H9 (cell line): ENCODE data around the gene TMEM175. TPM values are rescaled to one million over a fixed set of nuclear protein-coding genes. Genes with fewer than 3 reads are reported as not detected.

Source experiments
- DNase-seq: peaks from one replicate; pipeline ENCODE4 v3.0.0-alpha.2; 2017
- H2AFZ ChIP-seq: one replicate; pipeline ENCODE4 v1.6.1; 2013; ENCODE audit warnings: mild to moderate bottlenecking, low read length, control low read depth, moderate library complexity
- H2AK5ac ChIP-seq: 2 replicates; pipeline ENCODE4 v1.6.1; 2013; ENCODE audit warnings: low read length, control low read depth, mixed read lengths; ENCODE audit not compliant: insufficient read length
- H2BK120ac ChIP-seq: one replicate; pipeline ENCODE4 v1.6.1; 2013; ENCODE audit warnings: low read depth, mild to moderate bottlenecking, low read length, control low read depth, inconsistent platforms; ENCODE audit not compliant: poor library complexity, severe bottlenecking
- H2BK12ac ChIP-seq: 2 replicates; pipeline ENCODE4 v1.6.1; 2013; ENCODE audit warnings: low read length, control low read depth, mixed read lengths, low read depth; ENCODE audit not compliant: insufficient read length
- H2BK15ac ChIP-seq: 2 replicates; pipeline ENCODE4 v1.6.1; 2013; ENCODE audit warnings: low read depth, low read length, control low read depth
- H2BK20ac ChIP-seq: one replicate; pipeline ENCODE4 v1.6.1; 2013; ENCODE audit warnings: low read depth, mild to moderate bottlenecking, low read length, control low read depth, inconsistent platforms; ENCODE audit not compliant: poor library complexity, severe bottlenecking
- H2BK5ac ChIP-seq: 2 replicates; pipeline ENCODE4 v1.6.1; 2013; ENCODE audit warnings: low read length, control low read depth, mixed read lengths; ENCODE audit not compliant: insufficient read length
- H3K14ac ChIP-seq: 2 replicates; pipeline ENCODE4 v1.6.1; 2013; ENCODE audit warnings: low read length, control low read depth; ENCODE audit not compliant: insufficient read depth
- H3K18ac ChIP-seq: 2 replicates; pipeline ENCODE4 v1.6.1; 2013; ENCODE audit warnings: low read depth, mild to moderate bottlenecking, mixed read lengths, low read length, control low read depth; ENCODE audit not compliant: insufficient read length
- H3K23ac ChIP-seq: 2 replicates; pipeline ENCODE4 v1.6.1; 2013; ENCODE audit warnings: low read length, control low read depth, mixed read lengths, low read depth; ENCODE audit not compliant: insufficient read length
- H3K23me2 ChIP-seq: 2 replicates; pipeline ENCODE4 v1.6.1; 2013; ENCODE audit warnings: low read depth, mild to moderate bottlenecking, mixed read lengths, low read length, control low read depth; ENCODE audit not compliant: insufficient read length, poor library complexity, severe bottlenecking
- H3K27ac ChIP-seq: 2 replicates; pipeline ENCODE4 v1.5.1; 2013; ENCODE audit warnings: low read length, control low read depth, mixed read lengths, low read depth; ENCODE audit not compliant: insufficient read length
- H3K27me3 ChIP-seq: 2 replicates; pipeline ENCODE4 v1.6.1; 2013; ENCODE audit warnings: low read length, control low read depth, inconsistent platforms; ENCODE audit not compliant: insufficient read depth
- H3K4ac ChIP-seq: 2 replicates; pipeline ENCODE4 v1.6.1; 2013; ENCODE audit warnings: low read depth, mild to moderate bottlenecking, control low read depth, inconsistent platforms, low read length, moderate library complexity
- H3K4me1 ChIP-seq: 2 replicates; pipeline ENCODE4 v1.6.1; 2013; ENCODE audit warnings: low read length, control low read depth, inconsistent platforms; ENCODE audit not compliant: insufficient read depth
- H3K4me2 ChIP-seq: 2 replicates; pipeline ENCODE4 v1.6.1; 2013; ENCODE audit warnings: low read length, control low read depth, mixed read lengths; ENCODE audit not compliant: insufficient read length, insufficient read depth
- H3K56ac ChIP-seq: 2 replicates; pipeline ENCODE4 v1.6.1; 2013; ENCODE audit warnings: low read depth, mild to moderate bottlenecking, mixed read lengths, low read length, control low read depth; ENCODE audit not compliant: insufficient read length
- H3K79me1 ChIP-seq: 2 replicates; pipeline ENCODE4 v1.6.1; 2013; ENCODE audit warnings: low read depth, mild to moderate bottlenecking, moderate library complexity, low read length, control low read depth, inconsistent platforms; ENCODE audit not compliant: insufficient read depth, poor library complexity, severe bottlenecking
- H3K79me2 ChIP-seq: 2 replicates; pipeline ENCODE4 v1.6.1; 2013; ENCODE audit warnings: low read length, control low read depth, inconsistent platforms; ENCODE audit not compliant: insufficient read depth
- H3K9ac ChIP-seq: 2 replicates; pipeline ENCODE4 v1.6.1; 2013; ENCODE audit warnings: low read length, control low read depth, mixed read lengths; ENCODE audit not compliant: insufficient read length; ENCODE audit errors: extremely low read depth
- H3K9me3 ChIP-seq: one replicate; pipeline ENCODE4 v1.6.1; 2013; ENCODE audit warnings: low read depth, low read length, inconsistent platforms; ENCODE audit not compliant: control insufficient read depth
- H3T11ph ChIP-seq: one replicate; pipeline ENCODE4 v1.6.1; 2013; ENCODE audit warnings: mild to moderate bottlenecking, low read length, control low read depth, inconsistent platforms
- H4K20me1 ChIP-seq: one replicate; pipeline ENCODE4 v1.6.1; 2013; ENCODE audit not compliant: control insufficient read depth, insufficient read length, insufficient read depth
- H4K5ac ChIP-seq: 2 replicates; pipeline ENCODE4 v1.6.1; 2013; ENCODE audit warnings: low read depth, mild to moderate bottlenecking, mixed read lengths, low read length, control low read depth; ENCODE audit not compliant: insufficient read length
- H4K8ac ChIP-seq: replicated peaks from 2 replicates; pipeline ENCODE4 v1.6.1; 2013; ENCODE audit warnings: low read length, control low read depth, mixed read lengths, low read depth; ENCODE audit not compliant: insufficient read length
- H4K91ac ChIP-seq: 2 replicates; pipeline ENCODE4 v1.6.1; 2013; ENCODE audit warnings: low read depth, mild to moderate bottlenecking, moderate library complexity, mixed read lengths, low read length, control low read depth; ENCODE audit not compliant: insufficient read length
- H3K27ac Mint-ChIP-seq, 3 experiments: 2 replicates in 2 of 3; 3 replicates in 1 of 3; pipeline ENCODE4 v1.8.0; 2020 to 2021; ENCODE audit warnings: mixed read lengths in 3 of 3, mild to moderate bottlenecking in 1 of 3, moderate library complexity in 1 of 3
- H3K27me3 Mint-ChIP-seq: 2 replicates; pipeline ENCODE4 v1.8.0; 2021; ENCODE audit warnings: low read depth, mild to moderate bottlenecking, moderate library complexity, mixed read lengths
- H3K36me3 Mint-ChIP-seq, 3 experiments: 2 replicates in 2 of 3; 3 replicates in 1 of 3; pipeline ENCODE4 v1.8.0; 2020 to 2021; ENCODE audit warnings: low read depth in 3 of 3, mixed read lengths in 3 of 3; ENCODE audit not compliant: insufficient read depth in 1 of 3
- H3K4me1 Mint-ChIP-seq, 2 experiments: 2 replicates each; pipeline ENCODE4 v1.8.0; 2020; ENCODE audit warnings: mixed read lengths in 2 of 2
- H3K4me3 Mint-ChIP-seq, 2 experiments: 2 replicates in 1 of 2; 3 replicates in 1 of 2; pipeline ENCODE4 v1.8.0; 2020 to 2021; ENCODE audit warnings: mild to moderate bottlenecking in 2 of 2, mixed read lengths in 2 of 2, moderate library complexity in 1 of 2
- H3K9me3 Mint-ChIP-seq, 2 experiments: 2 replicates in 1 of 2; 3 replicates in 1 of 2; pipeline ENCODE4 v1.8.0; 2020; ENCODE audit warnings: mild to moderate bottlenecking in 2 of 2, mixed read lengths in 2 of 2, moderate library complexity in 1 of 2
- CTCF ChIP-seq: fragments of 200-600 bp; sonication (generic); conservative IDR thresholded peaks from 3 replicates; pipeline ENCODE4 v1.8.0; 2021; ENCODE audit warnings: antibody characterized with exemption, mild to moderate bottlenecking
- WGBS: extraction: QIAGEN DNeasy Blood & Tissue Kit; methylation state at CpG from one replicate; pipeline ENCODE4 v1.1.7; 2013; ENCODE audit warnings: missing lambda C conversion rate, low lambda C conversion rate, mixed read lengths; ENCODE audit not compliant: insufficient read length; ENCODE audit errors: extremely low coverage; 5-methylcytosine and 5-hydroxymethylcytosine counted together
- total RNA-seq: library from RNA; stranded (reverse); gene quantifications from 2 replicates; pipeline ENCODE4 v1.2.1, GENCODE V29; 2021

Gene TMEM175
- total RNA-seq, 1 experiment from 2014 or later = 6.4 TPM

GRCh38 chr4:996997-997374 lies 64.7 kb downstream of the TMEM175 start:
- no peak for TF ChIP-seq CTCF
- Histone ChIP-seq H3K4me2 (no peak overlapping the region), H3K9me3 (no peaks in the 10 kb centered on the region), H3K4me1 (no peaks in the 10 kb centered on the region), H3K27ac (no peak overlapping the region), H2BK5ac (no peak overlapping the region), H4K8ac (no peak overlapping the region), H3K4ac (no peak overlapping the region), H2AK5ac (no peak overlapping the region), H3K23ac (no peak overlapping the region), H3T11ph (no peak overlapping the region), H3K56ac (no peak overlapping the region), H3K18ac (no peak overlapping the region), H2AFZ (no peak overlapping the region), H3K14ac (no peak overlapping the region), H2BK15ac (no peak overlapping the region), H3K23me2 (peaks cover 4% of the 10 kb centered on the region), H4K20me1 (no peaks in the 10 kb centered on the region), H3K79me2 (no peaks in the 10 kb centered on the region), H2BK20ac (no peak overlapping the region), H3K27me3 (peaks cover 29% of the 10 kb centered on the region; the same call in 1 of the 2 replicates), H4K5ac (no peak overlapping the region), H3K9ac (no peak overlapping the region), H3K79me1 (no peaks in the 10 kb centered on the region), H2BK12ac (no peak overlapping the region), H4K91ac (no peak overlapping the region), H2BK120ac (no peak overlapping the region)
- H3K4me3 Mint-ChIP-seq = peak overlapping the region; percentile 43 to 70; a peak in 4 of 5 replicates
- WGBS = no CpG with 5 or more reads among the region's 25 CpGs
- H3K27ac Mint-ChIP-seq = no peak overlapping the region
- DNase-seq = no peak
- H3K4me1 Mint-ChIP-seq = 0 out of 4 replicates have a peak, but pooled peaks cover 0 to 2% of the 10 kb centered on the region in 2 experiments
- H3K27me3 Mint-ChIP-seq = peaks cover 63% of the 10 kb centered on the region
- H3K9me3 Mint-ChIP-seq = peaks cover 0 to 2% of the 10 kb centered on the region in 2 experiments; a peak in 1 of 5 replicates
- no peaks in the 10 kb centered on the region for H3K36me3 Mint-ChIP-seq
